BLaER1 (cell line): ENCODE results near the gene FBXW4.
A peak's percentile ranks its signal among the peaks of the same experiment; 100 is the strongest.

ENCODE experiments used
- H3K27ac ChIP-seq: shearing (Covaris generic); formaldehyde crosslinking; 2 replicates; pipeline ENCODE4 v1.8.1; 2022
- H3K27me3 ChIP-seq: shearing (Covaris generic); formaldehyde crosslinking; 2 replicates; pipeline ENCODE4 v1.8.1; 2022
- H3K36me3 ChIP-seq: shearing (Covaris generic); formaldehyde crosslinking; 2 replicates; pipeline ENCODE4 v1.8.1; 2022
- H3K4me1 ChIP-seq: shearing (Covaris generic); formaldehyde crosslinking; 2 replicates; pipeline ENCODE4 v1.8.1; 2022
- H3K4me2 ChIP-seq: shearing (Covaris generic); formaldehyde crosslinking; 2 replicates; pipeline ENCODE4 v1.8.1; 2022
- H3K4me3 ChIP-seq: shearing (Covaris generic); formaldehyde crosslinking; 2 replicates; pipeline ENCODE4 v1.8.1; 2022
- H3K9ac ChIP-seq: shearing (Covaris generic); formaldehyde crosslinking; 2 replicates; pipeline ENCODE4 v1.8.1; 2022
- H3K9me3 ChIP-seq: shearing (Covaris generic); formaldehyde crosslinking; 2 replicates; pipeline ENCODE4 v1.8.1; 2022
- H4K20me1 ChIP-seq: shearing (Covaris generic); formaldehyde crosslinking; 2 replicates; pipeline ENCODE4 v1.8.1; 2022
- Cebpa-rat ChIP-seq: shearing (Covaris generic); IDR thresholded peaks from 2 replicates; pipeline ENCODE4 v1.8.1; 2022

FBXW4 gene, protein sequence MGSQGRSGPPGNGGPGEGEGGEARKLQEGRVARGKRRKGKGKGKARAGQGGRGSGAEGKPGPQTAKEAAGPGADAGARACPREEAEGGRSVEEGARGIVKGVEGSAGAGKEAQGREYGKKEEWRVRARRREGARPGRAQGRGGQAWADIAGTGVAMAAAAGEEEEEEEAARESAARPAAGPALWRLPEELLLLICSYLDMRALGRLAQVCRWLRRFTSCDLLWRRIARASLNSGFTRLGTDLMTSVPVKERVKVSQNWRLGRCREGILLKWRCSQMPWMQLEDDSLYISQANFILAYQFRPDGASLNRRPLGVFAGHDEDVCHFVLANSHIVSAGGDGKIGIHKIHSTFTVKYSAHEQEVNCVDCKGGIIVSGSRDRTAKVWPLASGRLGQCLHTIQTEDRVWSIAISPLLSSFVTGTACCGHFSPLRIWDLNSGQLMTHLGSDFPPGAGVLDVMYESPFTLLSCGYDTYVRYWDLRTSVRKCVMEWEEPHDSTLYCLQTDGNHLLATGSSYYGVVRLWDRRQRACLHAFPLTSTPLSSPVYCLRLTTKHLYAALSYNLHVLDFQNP

GRCh38 chr10:101694674-101695403 is at the start of gene FBXW4:
TSS of gene FBXW4 (minus strand) at chr10:101695170. CDS start at chr10:101695105, 65 bp downstream.
- Histone ChIP-seq H3K27me3 (no peaks in the 10 kb centered on the region), H3K4me2 (peak within 1 kb of the TSS; percentile 84), H3K9me3 (no peaks in the 10 kb centered on the region), H3K4me3 (peak within 1 kb of the TSS; percentile 84), H4K20me1 (peaks cover 20% of the 10 kb centered on the region), H3K9ac (peak within 1 kb of the TSS; percentile 98), H3K27ac (peak within 1 kb of the TSS; percentile 98), H3K36me3 (0 out of 2 replicates have a peak, but pooled peaks cover 9% of the 10 kb centered on the region), H3K4me1 (peaks cover 21% of the 10 kb centered on the region)
- no peak for TF ChIP-seq Cebpa-rat

GRCh38 chr10:101744267-101744666 is 49.3 kb upstream of the FBXW4 start:
- H3K4me3 ChIP-seq = no peak overlapping the region
- H4K20me1 ChIP-seq = no peaks in the 10 kb centered on the region
- no peaks in the 10 kb centered on the region for H3K4me1 ChIP-seq
- TF ChIP-seq Cebpa-rat = no peak
- H3K36me3 ChIP-seq = no peaks in the 10 kb centered on the region
- H3K9ac ChIP-seq = no peak overlapping the region
- no peak overlapping the region for H3K27ac ChIP-seq
- no peaks in the 10 kb centered on the region for H3K9me3 ChIP-seq
- no peak overlapping the region for H3K4me2 ChIP-seq
- no peaks in the 10 kb centered on the region for H3K27me3 ChIP-seq

- Histone ChIP-seq H3K36me3 (no peaks in the 10 kb centered on the region), H3K9me3 (no peaks in the 10 kb centered on the region), H3K4me3 (no peak overlapping the region), H3K27ac (no peak overlapping the region), H3K4me2 (no peak overlapping the region), H4K20me1 (no peaks in the 10 kb centered on the region), H3K9ac (no peak overlapping the region), H3K4me1 (no peaks in the 10 kb centered on the region), H3K27me3 (no peaks in the 10 kb centered on the region)
- no peak for TF ChIP-seq Cebpa-rat
Measured at GRCh38 chr10:101741938-101742337, 47.0 kb upstream of the FBXW4 start.

GRCh38 chr10:101736666-101737065 is 41.7 kb upstream of the FBXW4 start:
- Histone ChIP-seq H3K4me1 (no peaks in the 10 kb centered on the region), H3K36me3 (no peaks in the 10 kb centered on the region), H3K9ac (no peak overlapping the region), H3K27ac (no peak overlapping the region), H3K4me3 (no peak overlapping the region), H4K20me1 (no peaks in the 10 kb centered on the region), H3K9me3 (no peaks in the 10 kb centered on the region), H3K4me2 (no peak overlapping the region), H3K27me3 (no peaks in the 10 kb centered on the region)
- no peak for TF ChIP-seq Cebpa-rat

DNA sequence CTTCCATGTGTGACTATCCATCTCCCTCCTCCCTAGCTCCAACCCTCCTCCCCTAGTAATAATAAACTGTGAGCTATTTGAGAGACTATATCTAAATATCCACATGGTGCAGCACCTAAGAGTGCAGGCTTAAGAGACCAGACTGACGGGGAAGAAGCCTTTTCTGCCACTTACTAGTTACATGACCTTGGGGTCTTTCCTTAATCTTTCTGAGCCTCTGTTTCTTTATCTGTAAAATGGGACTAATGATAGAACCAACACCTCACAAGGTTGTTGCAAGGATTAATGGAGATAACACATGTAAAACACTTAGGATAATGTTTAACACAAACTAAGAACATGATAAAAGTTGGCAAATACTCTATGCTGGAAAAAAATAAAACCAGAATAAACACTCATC is 37.1 kb upstream of the FBXW4 start:
- H3K4me1 ChIP-seq = no peaks in the 10 kb centered on the region
- TF ChIP-seq Cebpa-rat = no peak
- H3K9me3 ChIP-seq = no peaks in the 10 kb centered on the region
- H3K27me3 ChIP-seq = no peaks in the 10 kb centered on the region
- no peak overlapping the region for H3K4me3 ChIP-seq
- no peaks in the 10 kb centered on the region for H4K20me1 ChIP-seq
- no peak overlapping the region for H3K4me2 ChIP-seq
- H3K36me3 ChIP-seq = no peaks in the 10 kb centered on the region
- H3K27ac ChIP-seq = no peak overlapping the region
- no peak overlapping the region for H3K9ac ChIP-seq

DNA sequence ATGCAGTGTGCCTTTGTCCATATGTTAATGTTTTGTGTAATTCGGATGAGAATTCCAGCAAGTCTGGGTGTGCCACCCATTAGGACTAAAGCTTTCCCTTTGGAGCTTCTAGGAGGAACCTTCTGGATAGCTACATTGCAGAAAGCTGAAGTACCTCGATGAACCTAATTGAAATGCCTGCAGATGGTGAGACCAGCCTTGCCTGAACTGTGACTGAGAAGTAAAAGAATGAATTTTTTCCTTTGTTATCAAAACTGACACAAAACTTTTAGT is 31.1 kb upstream of the FBXW4 start:
- H3K36me3 ChIP-seq = no peaks in the 10 kb centered on the region
- no peaks in the 10 kb centered on the region for H3K9me3 ChIP-seq
- no peaks in the 10 kb centered on the region for H4K20me1 ChIP-seq
- H3K9ac ChIP-seq = no peak overlapping the region
- H3K27me3 ChIP-seq = no peaks in the 10 kb centered on the region
- no peak overlapping the region for H3K27ac ChIP-seq
- peaks cover 13% of the 10 kb centered on the region for H3K4me1 ChIP-seq
- no peak for TF ChIP-seq Cebpa-rat
- H3K4me3 ChIP-seq = no peak overlapping the region
- no peak overlapping the region for H3K4me2 ChIP-seq

- H3K27ac ChIP-seq = no peak overlapping the region
- no peaks in the 10 kb centered on the region for H3K36me3 ChIP-seq
- TF ChIP-seq Cebpa-rat = no peak
- no peak overlapping the region for H3K9ac ChIP-seq
- H3K4me3 ChIP-seq = no peak overlapping the region
- no peaks in the 10 kb centered on the region for H3K9me3 ChIP-seq
- H4K20me1 ChIP-seq = no peaks in the 10 kb centered on the region
- H3K4me2 ChIP-seq = peak overlapping the region; percentile 29
- H3K27me3 ChIP-seq = no peaks in the 10 kb centered on the region
- H3K4me1 ChIP-seq = peaks cover 13% of the 10 kb centered on the region
Measured at GRCh38 chr10:101725296-101726114, 30.5 kb upstream of the FBXW4 start.

DNA sequence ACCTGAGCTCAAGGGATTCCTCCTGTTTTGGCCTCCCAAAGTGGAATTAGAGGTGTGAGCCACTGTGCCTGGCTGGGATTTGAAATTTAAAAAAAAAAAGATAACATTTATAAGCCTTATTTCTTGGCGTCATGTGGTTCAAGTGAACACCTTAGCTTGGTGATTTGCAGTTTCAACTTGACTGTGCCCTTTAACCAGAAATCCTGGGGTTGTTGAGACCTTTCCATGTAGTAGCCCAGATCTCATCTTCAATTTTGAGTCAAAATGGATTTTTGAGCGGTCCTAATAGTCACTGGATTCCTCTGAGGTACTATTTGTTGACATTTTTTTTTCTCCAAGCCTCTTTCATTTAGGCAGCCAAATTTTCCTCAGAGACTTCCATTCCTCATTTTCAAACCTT is 29.5 kb upstream of the FBXW4 start:
- no peak overlapping the region for H3K4me2 ChIP-seq
- no peaks in the 10 kb centered on the region for H3K36me3 ChIP-seq
- H4K20me1 ChIP-seq = no peaks in the 10 kb centered on the region
- no peak overlapping the region for H3K9ac ChIP-seq
- no peak for TF ChIP-seq Cebpa-rat
- no peak overlapping the region for H3K4me3 ChIP-seq
- H3K9me3 ChIP-seq = no peaks in the 10 kb centered on the region
- H3K4me1 ChIP-seq = peaks cover 13% of the 10 kb centered on the region
- H3K27me3 ChIP-seq = no peaks in the 10 kb centered on the region
- H3K27ac ChIP-seq = no peak overlapping the region

DNA sequence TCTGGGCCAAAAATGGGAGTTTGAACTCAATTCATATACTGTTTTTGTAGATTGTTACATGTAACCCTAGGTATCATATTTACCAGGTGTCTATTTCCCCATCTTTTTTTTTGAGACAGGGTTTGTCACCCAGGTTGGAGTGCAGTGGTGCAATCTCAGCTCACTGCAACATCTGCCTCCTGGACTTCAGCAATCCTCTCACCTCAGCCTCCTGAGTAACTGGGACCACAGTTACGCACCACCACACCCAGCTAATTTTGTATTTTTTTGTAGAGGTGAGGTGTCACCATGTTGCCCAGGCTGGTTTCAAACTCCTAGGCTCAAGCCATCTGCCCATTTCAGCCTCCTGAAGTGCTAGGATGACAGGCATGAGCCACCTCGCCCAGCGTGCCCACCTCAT is 28.2 kb upstream of the FBXW4 start:
- H3K4me2 ChIP-seq = no peak overlapping the region
- no peak for TF ChIP-seq Cebpa-rat
- no peaks in the 10 kb centered on the region for H3K9me3 ChIP-seq
- H3K36me3 ChIP-seq = no peaks in the 10 kb centered on the region
- H3K27me3 ChIP-seq = no peaks in the 10 kb centered on the region
- no peaks in the 10 kb centered on the region for H4K20me1 ChIP-seq
- H3K9ac ChIP-seq = no peak overlapping the region
- H3K27ac ChIP-seq = no peak overlapping the region
- peaks cover 13% of the 10 kb centered on the region for H3K4me1 ChIP-seq
- no peak overlapping the region for H3K4me3 ChIP-seq

DNA sequence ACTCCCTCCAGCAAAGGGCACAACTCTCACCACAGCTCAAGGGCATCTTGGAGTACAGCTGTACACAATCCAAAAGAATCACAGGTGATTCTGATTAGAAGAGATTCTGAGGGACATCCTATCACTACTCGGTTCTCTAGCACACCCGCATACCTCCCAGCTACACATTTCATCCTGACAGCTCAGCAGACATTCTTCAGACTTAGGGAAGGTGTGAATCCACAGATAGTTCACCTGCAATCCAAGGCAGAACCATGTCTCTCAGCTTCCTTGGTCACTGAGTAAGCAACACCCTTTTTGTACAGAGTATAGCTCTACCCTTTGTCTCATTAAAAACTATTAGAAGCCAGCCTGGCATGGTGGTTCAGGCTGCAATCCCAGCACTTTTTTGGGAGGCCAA is 26.8 kb upstream of the FBXW4 start:
- no peaks in the 10 kb centered on the region for H4K20me1 ChIP-seq
- no peak overlapping the region for H3K9ac ChIP-seq
- H3K9me3 ChIP-seq = no peaks in the 10 kb centered on the region
- H3K4me3 ChIP-seq = no peak overlapping the region
- TF ChIP-seq Cebpa-rat = no peak
- peaks cover 13% of the 10 kb centered on the region for H3K4me1 ChIP-seq
- no peaks in the 10 kb centered on the region for H3K36me3 ChIP-seq
- H3K27ac ChIP-seq = no peak overlapping the region
- no peak overlapping the region for H3K4me2 ChIP-seq
- no peaks in the 10 kb centered on the region for H3K27me3 ChIP-seq
